IMR-90 (cell line): Measurements from ENCODE around the gene PLSCR3.

ENCODE experiments used
- BHLHE40 ChIP-seq: fragments of 150-350 bp; IDR thresholded peaks from 2 replicates; pipeline ENCODE4 v1.6.1; 2016; ENCODE audit warnings: mild to moderate bottlenecking, low read depth, low read length
- CTCF ChIP-seq: conservative IDR thresholded peaks from 2 replicates; pipeline ENCODE4 v1.5.1; 2012; ENCODE audit warnings: mild to moderate bottlenecking, low read depth, low read length, improper control_type of control experiment
- FOS ChIP-seq: fragments of 150-350 bp; IDR thresholded peaks from 2 replicates; pipeline ENCODE4 v1.6.1; 2016; ENCODE audit warnings: low read depth, low read length
- MAFK ChIP-seq: IDR thresholded peaks from 2 replicates; pipeline ENCODE4 v1.6.1; 2012; ENCODE audit warnings: low read depth, low read length, improper control_type of control experiment
- POLR2A ChIP-seq: IDR thresholded peaks from 2 replicates; pipeline ENCODE4 v1.6.1; 2012; ENCODE audit warnings: mild to moderate bottlenecking, low read depth, low read length
- RAD21 ChIP-seq: IDR thresholded peaks from 2 replicates; pipeline ENCODE4 v1.6.1; 2012; ENCODE audit warnings: low read length, improper control_type of control experiment
- RCOR1 ChIP-seq: IDR thresholded peaks from 2 replicates; pipeline ENCODE4 v1.6.1; 2012; ENCODE audit warnings: mild to moderate bottlenecking, low read length, improper control_type of control experiment; ENCODE audit not compliant: insufficient replicate concordance

GRCh38 chr17:7432296-7432695 is 38.0 kb upstream of the PLSCR3 start:
- TF ChIP-seq CTCF (no peak), POLR2A (no peak), RCOR1 (no peak), FOS (no peak), MAFK (no peak), RAD21 (no peak), BHLHE40 (no peak)
